CD14-positive monocyte (primary cell): ENCODE results near the gene FBXO15. TPM values are rescaled to one million over a fixed set of nuclear protein-coding genes. Genes with fewer than 3 reads are reported as not detected.

Source experiments
- DNase-seq, 3 donors: peaks; one replicate each; pipeline ENCODE4 v3.0.0-alpha.2; 2011 to 2022
- H2AFZ ChIP-seq: 2 replicates; pipeline ENCODE4 v1.6.0; 2012; ENCODE audit warnings: mild to moderate bottlenecking, low read depth, low read length, inconsistent platforms; ENCODE audit not compliant: insufficient read depth, poor library complexity, severe bottlenecking
- H3K27ac ChIP-seq, 2 donors: 1 replicate in 1 of 2; 2 replicates in 1 of 2; pipeline ENCODE4 v1.5.1; 2012 to 2013; ENCODE audit warnings: low read length in 2 of 2, control low read depth in 1 of 2, inconsistent platforms in 1 of 2, low read depth in 1 of 2, mild to moderate bottlenecking in 1 of 2
- H3K27me3 ChIP-seq, 2 donors: one replicate each; pipeline versions ENCODE4 v1.6.0 to v1.6.1; 2011 to 2013; ENCODE audit warnings: low read length in 2 of 2; ENCODE audit not compliant: control insufficient read depth in 2 of 2, insufficient read depth in 2 of 2
- H3K36me3 ChIP-seq, 2 donors: replicated peaks in 1 of 2; 1 replicate in 1 of 2; 2 replicates in 1 of 2; pipeline versions ENCODE4 v1.5.1 to v1.6.1; 2012 to 2013; ENCODE audit warnings: low read length in 2 of 2, control low read depth in 1 of 2, inconsistent platforms in 1 of 2, mild to moderate bottlenecking in 1 of 2; ENCODE audit not compliant: insufficient read depth in 2 of 2, control insufficient read depth in 1 of 2
- H3K4me1 ChIP-seq, 2 donors: 1 replicate in 1 of 2; 2 replicates in 1 of 2; pipeline versions ENCODE4 v1.5.1 to v1.6.1; 2012 to 2013; ENCODE audit warnings: low read length in 2 of 2, control low read depth in 1 of 2, inconsistent platforms in 1 of 2, mild to moderate bottlenecking in 1 of 2, moderate library complexity in 1 of 2; ENCODE audit not compliant: insufficient read depth in 2 of 2, control insufficient read depth in 1 of 2
- H3K4me2 ChIP-seq: replicated peaks from 2 replicates; pipeline ENCODE3; 2012; ENCODE audit warnings: low read length, moderate library complexity, mild to moderate bottlenecking; ENCODE audit not compliant: poor library complexity, severe bottlenecking; ENCODE audit errors: extremely low read depth
- H3K4me3 ChIP-seq, 3 experiments: fragments of 200-600 bp in 1 of 3; sonication (generic) in 1 of 3; replicated peaks in 1 of 3; 1 replicate in 2 of 3; 2 replicates in 1 of 3; pipeline ENCODE4 v1.5.1; 2011 to 2013; ENCODE audit warnings: low read length in 3 of 3, mild to moderate bottlenecking in 3 of 3, control low read depth in 2 of 3, low read depth in 2 of 3, inconsistent platforms in 1 of 3, moderate library complexity in 1 of 3
- H3K79me2 ChIP-seq: 2 replicates; pipeline ENCODE4 v1.6.0; 2012; ENCODE audit warnings: mild to moderate bottlenecking, control low read depth, inconsistent platforms, low read length, moderate library complexity; ENCODE audit not compliant: insufficient read depth
- H3K9ac ChIP-seq: 2 replicates; pipeline ENCODE4 v1.6.0; 2017; ENCODE audit warnings: low read length, mild to moderate bottlenecking; ENCODE audit not compliant: insufficient read depth, poor library complexity, severe bottlenecking
- H3K9me3 ChIP-seq, 2 donors: replicated peaks in 1 of 2; 1 replicate in 1 of 2; 2 replicates in 1 of 2; pipeline versions ENCODE4 v1.5.1 to v1.6.1; 2012 to 2013; ENCODE audit warnings: low read length in 2 of 2, control low read depth in 1 of 2; ENCODE audit not compliant: control insufficient read depth in 1 of 2, insufficient read depth in 1 of 2
- H4K20me1 ChIP-seq: 2 replicates; pipeline ENCODE4 v1.6.0; 2012; ENCODE audit warnings: mild to moderate bottlenecking, low read length, control low read depth, moderate library complexity; ENCODE audit not compliant: insufficient read depth
- H3K27ac Mint-ChIP-seq, 7 donors: one replicate each; pipeline ENCODE4 v1.8.0; 2020; ENCODE audit warnings: mild to moderate bottlenecking in 7 of 7, mixed read lengths in 7 of 7, moderate library complexity in 6 of 7, inconsistent platforms in 2 of 7
- H3K27me3 Mint-ChIP-seq, 3 donors: one replicate each; pipeline ENCODE4 v1.8.0; 2021 to 2022; ENCODE audit warnings: low read depth in 3 of 3, mild to moderate bottlenecking in 3 of 3, mixed read lengths in 3 of 3, moderate library complexity in 3 of 3, inconsistent platforms in 1 of 3
- H3K36me3 Mint-ChIP-seq, 2 donors: one replicate each; pipeline ENCODE4 v1.8.0; 2020; ENCODE audit warnings: mixed read lengths in 2 of 2, inconsistent platforms in 1 of 2, mild to moderate bottlenecking in 1 of 2
- H3K4me1 Mint-ChIP-seq: one replicate; pipeline ENCODE4 v1.8.0; 2020; ENCODE audit warnings: mild to moderate bottlenecking, mixed read lengths
- H3K4me3 Mint-ChIP-seq, 2 donors: one replicate each; pipeline ENCODE4 v1.8.0; 2020; ENCODE audit warnings: mild to moderate bottlenecking in 2 of 2, mixed read lengths in 2 of 2, moderate library complexity in 1 of 2
- H3K9me3 Mint-ChIP-seq, 7 donors: one replicate each; pipeline ENCODE4 v1.8.0; 2020 to 2022; ENCODE audit warnings: mixed read lengths in 7 of 7, mild to moderate bottlenecking in 6 of 7, moderate library complexity in 6 of 7, inconsistent platforms in 2 of 7
- CTCF ChIP-seq: fragments of 200-600 bp; IDR thresholded peaks from one replicate; pipeline ENCODE4 v1.8.0; 2022; ENCODE audit warnings: antibody characterized with exemption, mild to moderate bottlenecking
- WGBS: methylation state at CpG from one replicate; pipeline ENCODE4 v1.1.5; 2013; ENCODE audit warnings: missing lambda C conversion rate; ENCODE audit not compliant: insufficient coverage; 5-methylcytosine and 5-hydroxymethylcytosine counted together
- intact Hi-C, 2 donors: fragments of 100-400 bp; cut with micrococcal nuclease; formaldehyde crosslinking; loops; one replicate each; pipeline versions ENCODE4 v1.15.0 to v1.15.1; 2023
- polyA plus RNA-seq, 3 donors: library from polyadenylated mRNA; depleted of rRNA in 1 of 3; unstranded in 2 of 3; stranded (reverse) in 1 of 3; fragments of 300-500 nt in 2 of 3; fragments of >200 nt in 1 of 3; fragmentation: Illumina TruSeq in 2 of 3; gene quantifications; 1 replicate in 2 of 3; 2 replicates in 1 of 3; pipeline ENCODE4 v1.2.3, GENCODE V29; 2012 to 2021

The FBXO15 gene
- polyA plus RNA-seq, 3 donors: not detected

- WGBS: 97% methylated on average over 19 of the region's 19 CpGs
Measured at GRCh38 chr18:74182335-74182734, 34.7 kb upstream of the FBXO15 start.

DNA sequence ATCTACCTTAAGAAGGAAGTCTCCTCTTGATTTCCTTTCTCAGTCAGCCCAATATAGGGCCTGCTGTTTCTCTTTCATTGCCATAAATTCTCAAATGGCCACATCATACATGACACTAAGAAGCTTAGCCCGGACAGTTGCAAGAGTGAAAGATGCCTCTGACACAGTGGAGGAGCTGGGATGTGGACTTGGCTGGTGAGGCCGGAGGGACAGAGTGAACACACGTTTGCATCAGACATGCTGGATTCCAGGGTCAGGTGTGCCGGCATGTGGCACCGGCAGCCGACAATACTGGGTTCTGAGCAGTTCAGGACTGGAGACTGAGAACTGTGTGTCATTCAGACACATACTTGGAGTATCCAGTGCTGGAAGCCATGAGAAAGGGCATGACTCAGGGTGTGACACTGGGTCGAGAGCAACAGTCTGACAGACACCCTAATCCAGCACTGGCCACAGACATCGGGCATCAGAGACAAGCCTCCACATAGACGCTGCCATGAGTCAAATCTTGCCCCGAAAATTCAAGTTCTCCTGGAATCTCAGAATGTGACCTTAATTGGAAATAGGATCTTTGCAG lies 32.1 kb upstream of the FBXO15 start:
- Histone ChIP-seq H2AFZ (no peak overlapping the region), H3K27me3 (peaks cover 0 to 8% of the 10 kb centered on the region in 2 donors), H4K20me1 (no peaks in the 10 kb centered on the region), H3K4me3 (no peak overlapping the region), H3K4me2 (no peak overlapping the region), H3K27ac (no peak overlapping the region), H3K79me2 (no peaks in the 10 kb centered on the region), H3K9ac (no peak overlapping the region), H3K9me3 (no peaks in the 10 kb centered on the region), H3K4me1 (no peaks in the 10 kb centered on the region), H3K36me3 (no peaks in the 10 kb centered on the region)
- H3K4me3 Mint-ChIP-seq: no peak overlapping the region
- H3K36me3 Mint-ChIP-seq: no peaks in the 10 kb centered on the region
- peaks cover 2% of the 10 kb centered on the region for H3K4me1 Mint-ChIP-seq
- peaks cover 0 to 3% (median 1%) of the 10 kb centered on the region in 7 donors for H3K9me3 Mint-ChIP-seq
- WGBS: 98% methylated on average over 6 of the region's 10 CpGs
- peaks cover 3 to 13% (median 12%) of the 10 kb centered on the region in 3 donors for H3K27me3 Mint-ChIP-seq
- intact Hi-C loops: no loop called here
- no peak overlapping the region for H3K27ac Mint-ChIP-seq
- TF ChIP-seq CTCF: no peak
- DNase-seq: no peak

More at GRCh38 chr18:74182335-74182734, 34.7 kb upstream of the FBXO15 start:
- Histone ChIP-seq H3K79me2 (no peaks in the 10 kb centered on the region), H3K4me3 (no peak overlapping the region), H3K36me3 (no peaks in the 10 kb centered on the region), H3K9me3 (no peaks in the 10 kb centered on the region), H3K27ac (no peak overlapping the region), H3K4me2 (no peak overlapping the region), H4K20me1 (no peaks in the 10 kb centered on the region), H3K27me3 (peaks cover 0 to 8% of the 10 kb centered on the region in 2 donors), H2AFZ (no peak overlapping the region), H3K9ac (no peak overlapping the region), H3K4me1 (no peaks in the 10 kb centered on the region)
- no peak overlapping the region for H3K4me3 Mint-ChIP-seq
- TF ChIP-seq CTCF: no peak
- peaks cover 2% of the 10 kb centered on the region for H3K4me1 Mint-ChIP-seq
- peaks cover 6 to 11% (median 8%) of the 10 kb centered on the region in 3 donors for H3K27me3 Mint-ChIP-seq
- no peak overlapping the region for H3K27ac Mint-ChIP-seq
- no peaks in the 10 kb centered on the region for H3K36me3 Mint-ChIP-seq
- H3K9me3 Mint-ChIP-seq: peaks cover 0 to 3% (median 1%) of the 10 kb centered on the region in 7 donors
- intact Hi-C loops: no loop called here
- DNase-seq: no peak
